Caco-2 (cell line): Measurements from ENCODE around the gene UBE2J2. TPM values are rescaled to one million over a fixed set of nuclear protein-coding genes. Genes with fewer than 3 reads are reported as not detected.

ENCODE experiments used
- BruUV-seq: library from RNA; stranded (reverse); fragments of 400-500 nt; replicated peaks from 2 replicates; lab custom pipeline; 2021; lab: Mats Ljungman, UMichigan
- CTCF ChIA-PET: fragments of 300-600 bp; sonication (Branson Sonifier 250); formaldehyde crosslinking; loops from one replicate; lab custom pipeline; 2022; ENCODE audit warnings: antibody characterized with exemption; lab: Charles Lee
- POLR2A ChIA-PET: fragments of 300-600 bp; sonication (Branson Sonifier 250); formaldehyde crosslinking; loops from one replicate; lab custom pipeline; 2022; ENCODE audit warnings: antibody characterized with exemption; lab: Charles Lee
- DNase-seq, 2 experiments: peaks; one replicate each; pipeline versions ENCODE4 v3.0.0 to v3.0.0-alpha.2; 2020 to 2022
- H3K27me3 ChIP-seq: replicated peaks from 2 replicates; pipeline ENCODE4 v1.6.0; 2011; ENCODE audit warnings: low read length; ENCODE audit not compliant: control insufficient read depth, insufficient read depth
- H3K36me3 ChIP-seq: 2 replicates; pipeline ENCODE4 v1.5.1; 2011; ENCODE audit warnings: low read length; ENCODE audit not compliant: control insufficient read depth, insufficient read depth
- H3K4me1 ChIP-seq: fragments of 250-450 bp; sonication (Bioruptor Pico); 2 replicates; pipeline ENCODE4 v1.5.1; 2020; ENCODE audit warnings: mild to moderate bottlenecking
- H3K4me3 ChIP-seq: 2 replicates; pipeline ENCODE4 v1.5.1; 2011; ENCODE audit warnings: low read depth, mild to moderate bottlenecking, control low read depth, low read length
- H3K9me3 ChIP-seq: fragments of 250-450 bp; sonication (Bioruptor Pico); 2 replicates; pipeline ENCODE4 v1.5.1; 2020; ENCODE audit warnings: mild to moderate bottlenecking, moderate library complexity
- H3K27ac Mint-ChIP-seq: one replicate; pipeline ENCODE4 v1.8.0; 2022; ENCODE audit warnings: mixed read lengths; ENCODE audit not compliant: unreplicated experiment
- H3K27me3 Mint-ChIP-seq: one replicate; pipeline ENCODE4 v1.8.0; 2022; ENCODE audit warnings: mixed read lengths; ENCODE audit not compliant: insufficient read depth, unreplicated experiment
- H3K36me3 Mint-ChIP-seq: one replicate; pipeline ENCODE4 v1.8.0; 2022; ENCODE audit warnings: mild to moderate bottlenecking, mixed read lengths; ENCODE audit not compliant: insufficient read depth, unreplicated experiment
- H3K4me1 Mint-ChIP-seq: one replicate; pipeline ENCODE4 v1.8.0; 2022; ENCODE audit warnings: low read depth, mixed read lengths; ENCODE audit not compliant: unreplicated experiment
- H3K4me3 Mint-ChIP-seq: one replicate; pipeline ENCODE4 v1.8.0; 2022; ENCODE audit warnings: mild to moderate bottlenecking, moderate library complexity, mixed read lengths; ENCODE audit not compliant: unreplicated experiment
- H3K9me3 Mint-ChIP-seq: one replicate; pipeline ENCODE4 v1.8.0; 2022; ENCODE audit warnings: mixed read lengths; ENCODE audit not compliant: unreplicated experiment
- intact Hi-C: fragments of 100-400 bp; cut with micrococcal nuclease; formaldehyde crosslinking; loops from one replicate; pipeline ENCODE4 v1.10.0; 2022; ENCODE audit not compliant: unreplicated experiment
- total RNA-seq: library from RNA; stranded (reverse); gene quantifications from 2 replicates; pipeline ENCODE4 v1.2.3, GENCODE V29; 2022
- TF ChIP-seq, protein P1 (sequence below), 2 experiments: fragments of 200-600 bp in 1 of 2; IDR thresholded peaks; 1 replicate in 1 of 2; 2 replicates in 1 of 2; pipeline versions ENCODE4 v1.5.1 to v1.8.0; 2011 to 2022; ENCODE audit warnings: antibody characterized with exemption in 1 of 2, control low read depth in 1 of 2, inconsistent platforms in 1 of 2, low read depth in 1 of 2, low read length in 1 of 2, mild to moderate bottlenecking in 1 of 2, moderate library complexity in 1 of 2; ENCODE audit not compliant: insufficient read depth in 1 of 2, severe bottlenecking in 1 of 2, unreplicated experiment in 1 of 2

UBE2J2 gene
- total RNA-seq, 1 experiment from 2014 or later = 57.2 TPM

DNA sequence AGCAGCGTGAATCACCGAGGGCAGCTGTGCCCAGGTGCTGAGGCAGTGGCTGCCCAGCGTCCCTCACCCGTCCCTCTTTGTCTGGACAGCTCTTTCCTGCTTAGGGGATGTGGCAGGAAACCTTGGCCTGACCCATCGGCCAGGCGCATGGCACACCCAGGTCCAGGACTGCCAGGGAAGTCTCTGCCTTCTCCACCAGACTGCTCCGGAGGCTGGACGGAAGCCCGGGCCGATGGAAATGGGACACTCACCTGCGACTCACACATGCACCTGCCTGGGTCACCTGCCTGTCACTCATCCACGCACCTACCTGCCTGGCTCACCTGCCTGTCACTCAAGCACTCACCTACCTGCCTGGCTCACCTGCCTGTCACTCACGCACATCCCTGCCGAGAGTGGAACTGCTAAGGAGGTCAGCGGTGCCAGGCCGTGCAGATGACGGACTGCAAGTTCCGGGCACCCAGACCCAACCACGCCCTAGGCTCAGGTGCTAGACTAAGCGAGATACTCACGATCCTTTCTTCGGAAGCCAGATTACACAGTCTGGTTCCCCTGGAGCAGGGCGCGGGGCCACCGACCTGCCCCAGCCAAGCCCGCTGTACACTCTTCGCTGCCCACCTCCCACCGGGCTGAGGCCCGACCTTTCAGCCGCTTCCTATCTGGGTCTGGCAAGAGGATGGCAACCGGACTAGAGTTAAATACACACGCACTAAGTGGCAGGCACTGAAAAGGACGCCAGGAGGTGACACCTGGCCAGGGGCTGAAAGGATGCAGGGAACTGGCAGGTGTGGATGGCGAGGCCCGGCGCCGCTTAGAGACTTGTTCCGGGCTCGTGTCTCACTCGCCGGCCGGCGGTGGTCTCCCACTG lies 1.1 kb downstream of the UBE2J2 start:
- Histone ChIP-seq H3K9me3 (no peaks in the 10 kb centered on the region), H3K4me3 (peak overlapping the region; percentile 95), H3K4me1 (0 out of 2 replicates have a peak, but pooled peaks cover 6% of the 10 kb centered on the region), H3K27me3 (no peaks in the 10 kb centered on the region), H3K36me3 (no peaks in the 10 kb centered on the region)
- POLR2A ChIA-PET = no interaction called here
- intact Hi-C loops = no loop called here
- CTCF ChIA-PET = no interaction called here
- peak overlapping the region; percentile 35 for H3K27ac Mint-ChIP-seq
- H3K27me3 Mint-ChIP-seq = no peaks in the 10 kb centered on the region
- peaks cover 35% of the 10 kb centered on the region for H3K36me3 Mint-ChIP-seq
- no peaks in the 10 kb centered on the region for H3K9me3 Mint-ChIP-seq
- H3K4me3 Mint-ChIP-seq = peak overlapping the region; percentile 75
- H3K4me1 Mint-ChIP-seq = no peaks in the 10 kb centered on the region
- DNase-seq = no peak
- TF ChIP-seq, protein P1, sequence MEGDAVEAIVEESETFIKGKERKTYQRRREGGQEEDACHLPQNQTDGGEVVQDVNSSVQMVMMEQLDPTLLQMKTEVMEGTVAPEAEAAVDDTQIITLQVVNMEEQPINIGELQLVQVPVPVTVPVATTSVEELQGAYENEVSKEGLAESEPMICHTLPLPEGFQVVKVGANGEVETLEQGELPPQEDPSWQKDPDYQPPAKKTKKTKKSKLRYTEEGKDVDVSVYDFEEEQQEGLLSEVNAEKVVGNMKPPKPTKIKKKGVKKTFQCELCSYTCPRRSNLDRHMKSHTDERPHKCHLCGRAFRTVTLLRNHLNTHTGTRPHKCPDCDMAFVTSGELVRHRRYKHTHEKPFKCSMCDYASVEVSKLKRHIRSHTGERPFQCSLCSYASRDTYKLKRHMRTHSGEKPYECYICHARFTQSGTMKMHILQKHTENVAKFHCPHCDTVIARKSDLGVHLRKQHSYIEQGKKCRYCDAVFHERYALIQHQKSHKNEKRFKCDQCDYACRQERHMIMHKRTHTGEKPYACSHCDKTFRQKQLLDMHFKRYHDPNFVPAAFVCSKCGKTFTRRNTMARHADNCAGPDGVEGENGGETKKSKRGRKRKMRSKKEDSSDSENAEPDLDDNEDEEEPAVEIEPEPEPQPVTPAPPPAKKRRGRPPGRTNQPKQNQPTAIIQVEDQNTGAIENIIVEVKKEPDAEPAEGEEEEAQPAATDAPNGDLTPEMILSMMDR (IDR thresholded peaks at IDR 0.05; ENCODE audit: insufficient read depth in 1 of 2, low read depth in 1 of 2, low read length in 1 of 2, severe bottlenecking in 1 of 2, unreplicated experiment in 1 of 2) = no peak
- BruUV-seq = no TSS peak

DNA sequence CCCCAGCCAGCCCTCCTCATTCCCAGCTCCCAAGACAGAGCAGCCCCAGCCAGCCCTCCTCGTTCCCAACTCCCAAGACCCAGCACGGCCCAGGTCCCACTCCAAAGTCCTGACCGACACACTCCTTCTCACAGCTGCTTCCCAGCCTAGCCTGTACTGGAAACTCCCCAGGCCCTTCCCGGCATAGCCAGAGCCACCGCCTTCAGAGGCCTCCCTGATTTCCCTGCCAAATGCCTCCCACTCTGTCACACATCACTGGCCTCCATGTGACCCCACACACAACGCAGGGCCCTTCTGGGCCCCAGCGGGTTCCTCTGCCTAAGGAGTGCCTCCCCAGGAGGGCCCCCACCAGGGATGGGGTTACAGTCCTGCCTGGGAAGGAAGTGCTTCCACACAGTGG lies 2.8 kb downstream of the UBE2J2 start:
- no peaks in the 10 kb centered on the region for H3K9me3 ChIP-seq
- H3K36me3 ChIP-seq = no peaks in the 10 kb centered on the region
- no peak for DNase-seq
- no peaks in the 10 kb centered on the region for H3K27me3 ChIP-seq
- BruUV-seq = no TSS peak
- intact Hi-C loops = no loop called here
- Mint-ChIP-seq H3K36me3 (peaks cover 47% of the 10 kb centered on the region), H3K4me3 (no peak overlapping the region), H3K4me1 (no peaks in the 10 kb centered on the region), H3K27ac (peak overlapping the region; percentile 25), H3K9me3 (no peaks in the 10 kb centered on the region), H3K27me3 (no peaks in the 10 kb centered on the region)
- TF ChIP-seq, protein P1 (IDR thresholded peaks at IDR 0.05; ENCODE audit: insufficient read depth in 1 of 2, low read depth in 1 of 2, low read length in 1 of 2, severe bottlenecking in 1 of 2, unreplicated experiment in 1 of 2) = no peak
- POLR2A ChIA-PET = no interaction called here
- H3K4me1 ChIP-seq = 0 out of 2 replicates have a peak, but pooled peaks cover 6% of the 10 kb centered on the region
- H3K4me3 ChIP-seq = no peak overlapping the region
- CTCF ChIA-PET = no interaction called here

GRCh38 chr1:1268284-1268682 lies 5.4 kb downstream of the UBE2J2 start:
- H3K9me3 Mint-ChIP-seq = no peaks in the 10 kb centered on the region
- H3K4me1 ChIP-seq = no peaks in the 10 kb centered on the region
- ChIA-PET POLR2A (no interaction called here), CTCF (no interaction called here)
- no peak overlapping the region for H3K27ac Mint-ChIP-seq
- no peaks in the 10 kb centered on the region for H3K9me3 ChIP-seq
- intact Hi-C loops = no loop called here
- peaks cover 64% of the 10 kb centered on the region for H3K36me3 Mint-ChIP-seq
- no peaks in the 10 kb centered on the region for H3K4me1 Mint-ChIP-seq
- H3K36me3 ChIP-seq = no peaks in the 10 kb centered on the region; the same call in none of the 2 replicates
- H3K4me3 ChIP-seq = no peak overlapping the region
- TF ChIP-seq, protein P1 (IDR thresholded peaks at IDR 0.05; ENCODE audit: insufficient read depth in 1 of 2, low read depth in 1 of 2, low read length in 1 of 2, severe bottlenecking in 1 of 2, unreplicated experiment in 1 of 2) = no peak
- H3K4me3 Mint-ChIP-seq = no peak overlapping the region
- DNase-seq = no peak
- no peaks in the 10 kb centered on the region for H3K27me3 ChIP-seq
- no TSS peak for BruUV-seq
- no peaks in the 10 kb centered on the region for H3K27me3 Mint-ChIP-seq
